LoVo (cell line): ENCODE results near the gene TSNAXIP1.

Experiments
- DNase-seq: peaks from one replicate; pipeline ENCODE4 v3.0.0-alpha.2; 2016; ENCODE audit warnings: low spot score

Gene TSNAXIP1

GRCh38 chr16:67806428-67807147 is at the start of gene TSNAXIP1, which contains the start of gene RANBP10:
TSNAXIP1 (plus strand) TSS chr16:67806889; CDS start chr16:67807150, 261 bp downstream.
RANBP10 (minus strand) TSS chr16:67806560; CDS start chr16:67806536, 24 bp downstream.
- DNase-seq, result peak; percentile 97

- DNase-seq, result no peak
These were observed 48.7 kb upstream of the TSNAXIP1 start for GRCh38 chr16:67758006-67758405.

- DNase-seq, result no peak
These were observed 47.7 kb upstream of the TSNAXIP1 start for GRCh38 chr16:67758966-67759365.

- DNase-seq, result no peak
These were observed 46.3 kb upstream of the TSNAXIP1 start for GRCh38 chr16:67760206-67760955.

GRCh38 chr16:67760956-67761230 is 45.8 kb upstream of the TSNAXIP1 start:
- no peak for DNase-seq

- DNase-seq, result no peak
These were observed 44.8 kb upstream of the TSNAXIP1 start for GRCh38 chr16:67761924-67762323.

GRCh38 chr16:67762385-67762784 is 44.3 kb upstream of the TSNAXIP1 start:
- DNase-seq, result no peak

- DNase-seq, result no peak
These were observed 43.6 kb upstream of the TSNAXIP1 start for GRCh38 chr16:67763066-67763465.

GRCh38 chr16:67764158-67764667 is 42.5 kb upstream of the TSNAXIP1 start:
- DNase-seq, result no peak

- DNase-seq, result no peak
These were observed 40.4 kb upstream of the TSNAXIP1 start for GRCh38 chr16:67766291-67766690.

GRCh38 chr16:67767953-67768352 is 38.7 kb upstream of the TSNAXIP1 start:
- no peak for DNase-seq

- no peak for DNase-seq
These were observed 36.2 kb upstream of the TSNAXIP1 start for GRCh38 chr16:67770346-67770991.

- DNase-seq, result no peak
These were observed 33.6 kb upstream of the TSNAXIP1 start for GRCh38 chr16:67773099-67773498.

GRCh38 chr16:67773569-67774456 is 32.9 kb upstream of the TSNAXIP1 start:
- no peak for DNase-seq

- DNase-seq, result no peak
These were observed 32.2 kb upstream of the TSNAXIP1 start for GRCh38 chr16:67774457-67774853.

GRCh38 chr16:67775273-67775672 is 31.4 kb upstream of the TSNAXIP1 start:
- no peak for DNase-seq

- DNase-seq, result no peak
These were observed 27.3 kb upstream of the TSNAXIP1 start for GRCh38 chr16:67779256-67780014.

GRCh38 chr16:67780847-67781564 is 25.7 kb upstream of the TSNAXIP1 start:
- DNase-seq, result no peak

GRCh38 chr16:67781565-67781921 is 25.1 kb upstream of the TSNAXIP1 start:
- DNase-seq, result no peak

- no peak for DNase-seq
These were observed 23.9 kb upstream of the TSNAXIP1 start for GRCh38 chr16:67782567-67783352.
